T-helper 1 cell treated with Interleukin-12 subunit alpha and Interleukin-12 subunit beta and Interleukin-4 antibody, amounts not matched to agents 30 μg/mL and 1 μg/mL, for 36 hours (primary cell): Measurements from ENCODE around the gene UVSSA.
"Not testable (repeated sequence)": the region's sequence is repeated elsewhere in the genome, so short reads cannot be mapped to it uniquely, and the experiment has no call there.

Experiments
- H3K27ac Mint-ChIP-seq: one replicate; pipeline ENCODE4 v1.8.0; 2021; ENCODE audit warnings: mild to moderate bottlenecking, mixed read lengths
- H3K27me3 Mint-ChIP-seq: one replicate; pipeline ENCODE4 v1.8.0; 2021; ENCODE audit warnings: low read depth, mixed read lengths
- H3K36me3 Mint-ChIP-seq: one replicate; pipeline ENCODE4 v1.8.0; 2021; ENCODE audit warnings: low read depth, mixed read lengths
- H3K4me1 Mint-ChIP-seq: one replicate; pipeline ENCODE4 v1.8.0; 2021; ENCODE audit warnings: low read depth, mixed read lengths
- H3K4me3 Mint-ChIP-seq: one replicate; pipeline ENCODE4 v1.8.0; 2021; ENCODE audit warnings: mild to moderate bottlenecking, moderate library complexity, mixed read lengths
- H3K9me3 Mint-ChIP-seq: one replicate; pipeline ENCODE4 v1.8.0; 2021; ENCODE audit warnings: mixed read lengths

UVSSA gene

DNA sequence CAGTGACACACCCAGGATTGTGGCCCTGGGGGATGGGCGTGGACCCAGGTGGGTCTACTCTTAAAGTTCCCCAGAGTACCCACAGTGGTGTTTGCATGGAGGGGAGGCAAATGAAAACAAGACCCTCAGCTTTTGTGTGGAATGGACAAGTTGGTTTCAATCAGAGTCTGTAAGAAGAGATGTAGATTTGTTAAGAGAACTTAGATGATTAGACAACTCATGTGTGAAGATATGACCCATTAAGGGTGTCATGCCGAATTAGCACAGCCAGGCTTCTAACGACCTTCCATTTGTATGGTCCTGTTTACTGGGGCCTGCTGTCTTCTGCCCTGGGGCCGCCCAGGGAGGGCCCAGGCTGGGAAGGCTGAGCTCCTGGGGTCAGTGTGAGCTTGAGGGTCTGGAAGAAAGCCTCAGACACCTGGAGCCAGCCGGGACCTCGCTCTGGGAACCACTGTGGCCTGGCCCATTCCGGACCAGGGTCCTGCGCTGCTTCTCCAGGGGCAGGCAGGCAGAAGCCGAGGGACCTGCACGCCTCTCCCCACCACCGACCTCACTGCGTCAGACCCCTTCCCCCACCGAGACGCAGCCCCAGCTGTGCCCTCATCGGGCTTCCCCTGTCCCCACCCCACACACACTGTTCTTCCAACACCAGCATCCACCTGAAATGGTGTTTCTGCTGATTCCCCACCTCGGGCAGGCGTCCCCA, 20.4 kb downstream of the UVSSA start:
- Mint-ChIP-seq H3K4me3 (no peak overlapping the region), H3K27ac (no peak overlapping the region), H3K4me1 (no peaks in the 10 kb centered on the region), H3K27me3 (no peaks in the 10 kb centered on the region), H3K36me3 (no peaks in the 10 kb centered on the region), H3K9me3 (no peaks in the 10 kb centered on the region)

DNA sequence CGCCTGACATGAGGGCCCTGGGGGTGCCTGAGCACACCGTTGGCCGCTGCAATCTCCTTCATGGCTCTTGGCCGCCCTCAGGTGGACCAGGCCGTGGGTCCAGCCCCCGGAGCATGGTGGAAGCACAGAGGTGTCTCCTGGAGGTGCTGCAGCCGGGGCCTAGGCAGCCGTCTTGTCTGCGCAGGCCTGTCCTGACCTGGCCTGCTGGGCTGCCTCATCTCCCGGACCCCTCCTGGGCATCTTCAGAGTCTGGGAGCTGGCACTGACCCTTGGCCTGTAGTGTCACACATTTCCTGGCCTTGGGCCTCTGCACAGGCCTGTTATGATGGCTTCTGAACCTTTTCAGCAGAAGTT, 20.9 kb downstream of the UVSSA start:
- Mint-ChIP-seq H3K27ac (no peak overlapping the region), H3K9me3 (no peaks in the 10 kb centered on the region), H3K4me3 (no peak overlapping the region), H3K4me1 (no peaks in the 10 kb centered on the region), H3K27me3 (no peaks in the 10 kb centered on the region), H3K36me3 (peaks cover 1% of the 10 kb centered on the region)

DNA sequence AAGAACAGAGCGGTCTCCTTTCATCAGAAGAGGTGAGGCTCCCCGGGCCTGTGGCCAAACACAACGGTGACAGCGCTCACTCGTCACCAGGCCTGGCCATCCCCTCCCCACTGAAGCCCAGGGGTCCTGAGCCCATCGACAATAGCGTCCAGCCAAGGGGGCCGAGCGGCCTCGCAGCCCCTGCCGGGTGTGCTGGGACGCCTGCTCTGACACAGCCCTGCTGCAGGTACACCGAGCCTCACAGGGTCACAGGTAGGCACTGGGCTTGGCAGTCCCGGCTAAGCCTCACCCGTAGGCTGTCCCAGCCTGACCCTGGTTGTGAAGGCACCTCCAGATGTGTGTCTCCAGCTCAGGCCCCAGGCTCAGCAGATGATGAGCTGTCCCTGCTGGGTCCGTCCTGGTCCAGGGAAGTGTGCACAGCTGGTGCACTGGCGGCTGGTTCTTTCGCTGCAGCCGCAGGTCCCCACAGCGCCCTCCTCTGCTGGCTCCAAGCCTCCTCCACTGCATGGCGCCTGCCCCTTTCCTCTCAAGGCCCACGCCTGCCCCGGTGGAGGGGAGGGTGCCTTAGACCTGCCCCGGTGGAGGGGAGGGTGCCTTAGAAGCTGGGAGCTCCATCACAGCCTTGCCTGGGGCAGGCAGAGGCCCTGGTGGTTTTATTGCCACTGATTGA, 21.5 kb downstream of the UVSSA start:
- Mint-ChIP-seq H3K36me3 (peaks cover 1% of the 10 kb centered on the region), H3K27ac (no peak overlapping the region), H3K4me1 (no peaks in the 10 kb centered on the region)

GRCh38 chr4:1369091-1369450, 22.1 kb downstream of the UVSSA start:
- Mint-ChIP-seq H3K27me3 (no peaks in the 10 kb centered on the region), H3K27ac (no peak overlapping the region), H3K36me3 (peaks cover 1% of the 10 kb centered on the region), H3K4me3 (no peak overlapping the region), H3K9me3 (no peaks in the 10 kb centered on the region), H3K4me1 (no peaks in the 10 kb centered on the region)

More for the DNA sequence above, 21.5 kb downstream of the UVSSA start:
- Mint-ChIP-seq H3K4me3 (no peak overlapping the region), H3K27me3 (no peaks in the 10 kb centered on the region), H3K9me3 (no peaks in the 10 kb centered on the region)

DNA sequence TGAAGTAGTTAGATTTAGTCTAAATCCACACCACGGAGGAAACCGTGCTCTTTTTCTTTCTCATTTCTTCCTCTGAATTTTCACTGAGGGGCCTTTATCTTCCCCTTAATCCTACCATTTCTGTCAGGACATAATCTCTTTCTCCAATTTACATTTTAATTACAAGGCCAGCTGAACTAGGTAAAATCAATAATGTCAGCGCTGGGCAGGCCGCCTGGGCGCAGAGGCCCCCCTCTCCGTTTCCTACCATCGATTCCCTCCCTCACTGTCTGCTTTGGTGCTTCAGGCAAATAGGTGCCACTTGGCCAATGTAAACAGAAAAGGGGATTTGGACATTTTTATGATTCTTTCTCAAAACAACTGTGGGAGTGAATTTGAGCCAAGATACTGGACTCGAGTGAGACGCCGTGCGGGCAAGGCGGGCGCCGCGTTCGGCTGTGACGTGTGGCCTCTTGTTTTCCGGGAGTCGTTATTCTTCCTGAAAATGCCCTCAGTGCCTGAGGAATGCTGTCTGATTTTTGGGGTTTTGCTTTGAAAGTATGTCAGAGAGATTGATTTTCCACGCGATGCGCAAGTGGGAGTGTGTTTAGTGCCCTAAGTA, 22.6 kb downstream of the UVSSA start:
- H3K27me3 Mint-ChIP-seq = no peaks in the 10 kb centered on the region
- H3K4me3 Mint-ChIP-seq = no peak overlapping the region
- H3K4me1 Mint-ChIP-seq = no peaks in the 10 kb centered on the region
- no peaks in the 10 kb centered on the region for H3K9me3 Mint-ChIP-seq
- peaks cover 1% of the 10 kb centered on the region for H3K36me3 Mint-ChIP-seq
- H3K27ac Mint-ChIP-seq = no peak overlapping the region

GRCh38 chr4:1370321-1371124, 23.5 kb downstream of the UVSSA start:
- H3K4me3 Mint-ChIP-seq = no peak overlapping the region
- H3K9me3 Mint-ChIP-seq = no peaks in the 10 kb centered on the region
- no peaks in the 10 kb centered on the region for H3K27me3 Mint-ChIP-seq
- H3K27ac Mint-ChIP-seq = no peak overlapping the region
- H3K4me1 Mint-ChIP-seq = no peaks in the 10 kb centered on the region
- peaks cover 1% of the 10 kb centered on the region for H3K36me3 Mint-ChIP-seq

- Mint-ChIP-seq H3K9me3 (no peaks in the 10 kb centered on the region), H3K36me3 (peaks cover 1% of the 10 kb centered on the region), H3K27ac (no peak overlapping the region), H3K4me3 (no peak overlapping the region), H3K4me1 (no peaks in the 10 kb centered on the region), H3K27me3 (no peaks in the 10 kb centered on the region)
Observed at GRCh38 chr4:1371176-1372165, 24.5 kb downstream of the UVSSA start.

- H3K4me3 Mint-ChIP-seq, H3K27me3 Mint-ChIP-seq, H3K9me3 Mint-ChIP-seq, H3K27ac Mint-ChIP-seq, H3K36me3 Mint-ChIP-seq, H3K4me1 Mint-ChIP-seq: not testable (repeated sequence)
Observed at GRCh38 chr4:1372576-1372975, 25.6 kb downstream of the UVSSA start.

GRCh38 chr4:1373892-1374705, 27.1 kb downstream of the UVSSA start:
- Mint-ChIP-seq H3K27me3 (no peaks in the 10 kb centered on the region), H3K36me3 (peaks cover 1% of the 10 kb centered on the region), H3K4me1 (no peaks in the 10 kb centered on the region), H3K4me3 (no peak overlapping the region), H3K27ac (no peak overlapping the region), H3K9me3 (no peaks in the 10 kb centered on the region)

GRCh38 chr4:1374706-1375045, 27.7 kb downstream of the UVSSA start:
- no peaks in the 10 kb centered on the region for H3K9me3 Mint-ChIP-seq
- H3K27me3 Mint-ChIP-seq = no peaks in the 10 kb centered on the region
- no peak overlapping the region for H3K4me3 Mint-ChIP-seq
- H3K27ac Mint-ChIP-seq = no peak overlapping the region
- H3K36me3 Mint-ChIP-seq = peaks cover 1% of the 10 kb centered on the region
- H3K4me1 Mint-ChIP-seq = no peaks in the 10 kb centered on the region

GRCh38 chr4:1375051-1375721, 28.2 kb downstream of the UVSSA start:
- H3K27me3 Mint-ChIP-seq = no peaks in the 10 kb centered on the region
- no peak overlapping the region for H3K4me3 Mint-ChIP-seq
- no peaks in the 10 kb centered on the region for H3K4me1 Mint-ChIP-seq
- no peak overlapping the region for H3K27ac Mint-ChIP-seq
- peaks cover 1% of the 10 kb centered on the region for H3K36me3 Mint-ChIP-seq
- H3K9me3 Mint-ChIP-seq = no peaks in the 10 kb centered on the region

DNA sequence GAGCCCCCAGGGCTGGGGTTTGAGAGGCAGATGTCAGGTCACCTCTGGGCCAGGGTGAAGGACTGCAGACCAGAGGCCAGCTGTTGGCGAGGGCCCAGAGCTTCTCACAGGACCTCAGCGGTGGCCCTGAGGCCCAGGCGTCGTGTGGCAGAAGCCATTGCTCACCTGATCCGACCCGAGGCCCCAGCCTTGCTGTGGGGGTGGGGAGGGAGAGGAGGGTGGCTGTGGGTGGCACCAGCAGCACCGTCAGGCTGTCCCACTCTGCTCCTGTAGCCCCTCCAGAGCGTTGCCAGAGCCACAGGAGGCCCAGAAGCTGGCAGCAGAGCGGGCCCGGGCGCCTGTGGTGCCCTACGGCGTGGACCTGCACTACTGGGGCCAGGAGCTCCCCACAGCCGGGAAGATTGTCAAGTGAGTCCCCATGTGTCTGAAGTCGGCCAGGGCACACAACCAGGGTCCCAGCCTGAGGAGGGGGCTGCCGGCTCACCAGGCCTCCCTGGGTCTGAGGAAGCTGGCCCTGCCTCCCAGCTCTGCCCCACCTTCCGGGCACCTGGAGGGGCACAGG, 28.8 kb downstream of the UVSSA start:
- no peak overlapping the region for H3K27ac Mint-ChIP-seq
- H3K4me1 Mint-ChIP-seq = no peaks in the 10 kb centered on the region
- no peaks in the 10 kb centered on the region for H3K27me3 Mint-ChIP-seq
- no peaks in the 10 kb centered on the region for H3K9me3 Mint-ChIP-seq
- peaks cover 1% of the 10 kb centered on the region for H3K36me3 Mint-ChIP-seq
- no peak overlapping the region for H3K4me3 Mint-ChIP-seq

DNA sequence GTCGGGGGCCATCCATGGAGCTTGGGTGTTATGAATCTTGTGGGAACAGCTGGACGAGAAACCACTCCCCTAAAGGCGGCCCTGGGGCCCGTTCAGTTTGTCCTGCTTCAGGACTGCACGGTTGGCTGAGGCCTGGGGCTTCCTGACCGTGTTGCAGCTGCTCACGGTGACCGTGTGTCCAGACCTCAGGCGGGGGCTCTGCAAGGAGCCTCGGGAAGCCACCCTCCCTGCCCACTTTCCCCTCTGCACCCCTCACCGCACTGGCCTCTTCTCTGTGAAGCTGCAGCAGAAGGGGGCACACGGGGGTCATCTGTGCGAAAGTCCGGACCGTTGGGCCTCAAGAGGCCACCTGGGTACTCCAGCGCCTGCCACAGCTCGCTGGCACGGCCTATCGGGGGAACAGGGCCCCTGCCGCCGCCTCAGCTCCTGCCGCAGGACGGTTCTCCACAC, 29.4 kb downstream of the UVSSA start:
- no peak overlapping the region for H3K4me3 Mint-ChIP-seq
- H3K27ac Mint-ChIP-seq = no peak overlapping the region
- H3K4me1 Mint-ChIP-seq = no peaks in the 10 kb centered on the region
- no peaks in the 10 kb centered on the region for H3K9me3 Mint-ChIP-seq
- peaks cover 1% of the 10 kb centered on the region for H3K36me3 Mint-ChIP-seq
- no peaks in the 10 kb centered on the region for H3K27me3 Mint-ChIP-seq
